NCI-H345 treated with DMSO at 0.1 percent for 48 hours (cell line): ENCODE data around the gene MICAL2.

ENCODE experiments used
- DNase-seq: peaks from one replicate; lab custom pipeline; 2025; ENCODE audit not compliant: unreplicated experiment; lab: John Stamatoyannopoulos, UW

The MICAL2 gene

GRCh38 chr11:12149672-12150225, 39.4 kb downstream of the MICAL2 start:
- no peak for DNase-seq

GRCh38 chr11:12150831-12151382, 40.5 kb downstream of the MICAL2 start:
- no peak for DNase-seq

- DNase-seq: no peak
These were observed 41.9 kb downstream of the MICAL2 start for GRCh38 chr11:12152321-12152720.

- DNase-seq: no peak
These were observed 44.7 kb downstream of the MICAL2 start for GRCh38 chr11:12154871-12155668.

GRCh38 chr11:12155696-12156095, 45.3 kb downstream of the MICAL2 start:
- no peak for DNase-seq

GRCh38 chr11:12156301-12157140, 46.1 kb downstream of the MICAL2 start:
- DNase-seq: no peak

- no peak for DNase-seq
These were observed 46.9 kb downstream of the MICAL2 start for GRCh38 chr11:12157241-12157661.

- DNase-seq: no peak
These were observed 48.5 kb downstream of the MICAL2 start for GRCh38 chr11:12158909-12159308.

- no peak for DNase-seq
These were observed 49.1 kb downstream of the MICAL2 start for GRCh38 chr11:12159351-12160099.

- DNase-seq: no peak
These were observed 49.8 kb downstream of the MICAL2 start for GRCh38 chr11:12160231-12160630.

GRCh38 chr11:12160680-12161079, 50.3 kb downstream of the MICAL2 start:
- no peak for DNase-seq

GRCh38 chr11:12161137-12161536, 50.7 kb downstream of the MICAL2 start:
- DNase-seq: no peak

GRCh38 chr11:12161603-12162350, 51.4 kb downstream of the MICAL2 start:
- no peak for DNase-seq

- DNase-seq: no peak
These were observed 52.3 kb downstream of the MICAL2 start for GRCh38 chr11:12162652-12163051.

- no peak for DNase-seq
These were observed 53.0 kb downstream of the MICAL2 start for GRCh38 chr11:12163181-12163941.

GRCh38 chr11:12164061-12165014, 53.9 kb downstream of the MICAL2 start:
- no peak for DNase-seq

- DNase-seq: no peak
These were observed 55.0 kb downstream of the MICAL2 start for GRCh38 chr11:12165237-12165875.
